HUES64 (cell line): Measurements from ENCODE around the gene ETV1.

Experiments used
- H3K27ac ChIP-seq: 2 replicates; pipeline ENCODE4 v1.7.0; 2013; ENCODE audit warnings: low read depth, low read length, inconsistent platforms
- H3K27me3 ChIP-seq: 2 replicates; pipeline ENCODE4 v1.6.1; 2013; ENCODE audit warnings: mild to moderate bottlenecking, low read length; ENCODE audit not compliant: insufficient read depth
- H3K36me3 ChIP-seq: 2 replicates; pipeline ENCODE4 v1.6.1; 2013; ENCODE audit warnings: mild to moderate bottlenecking, low read length; ENCODE audit not compliant: insufficient read depth
- H3K4me1 ChIP-seq: 2 replicates; pipeline ENCODE4 v1.6.1; 2013; ENCODE audit warnings: mild to moderate bottlenecking, low read length, moderate library complexity; ENCODE audit not compliant: insufficient read depth
- H3K4me3 ChIP-seq: 2 replicates; pipeline ENCODE4 v1.5.1; 2013; ENCODE audit warnings: mild to moderate bottlenecking, low read length, moderate library complexity
- H3K9ac ChIP-seq: 2 replicates; pipeline ENCODE4 v1.6.1; 2013; ENCODE audit warnings: mild to moderate bottlenecking, low read depth, low read length
- H3K9me3 ChIP-seq: 2 replicates; pipeline ENCODE4 v1.6.1; 2013; ENCODE audit warnings: low read depth, low read length; ENCODE audit not compliant: insufficient read depth
- WGBS: fragments of 150-250, 120-280 bp; methylation state at CpG from one replicate; pipeline ENCODE4 v1.1.7; 2013; ENCODE audit warnings: missing lambda C conversion rate; 5-methylcytosine and 5-hydroxymethylcytosine counted together

The ETV1 gene

DNA sequence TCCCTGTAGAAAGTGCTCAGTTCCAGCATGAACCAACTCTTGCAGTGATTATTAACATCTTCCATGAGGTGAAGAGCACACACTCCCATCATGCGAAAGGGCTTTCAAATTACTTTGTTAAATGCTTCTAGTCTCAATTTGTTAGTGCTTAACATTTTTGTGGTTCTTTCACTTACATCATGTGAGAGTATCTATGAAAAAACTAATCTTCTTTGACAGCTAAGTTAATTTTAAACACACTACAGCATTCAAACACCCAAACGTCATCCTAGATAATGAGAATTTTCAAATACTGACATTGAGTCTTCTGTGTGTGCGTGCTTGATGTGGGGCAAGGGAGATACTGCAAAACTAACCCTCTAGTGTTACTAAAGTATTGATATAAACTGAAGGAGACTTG lies 84.8 kb downstream of the ETV1 start:
- H3K9ac ChIP-seq, result no peak overlapping the region
- H3K4me3 ChIP-seq, result no peak overlapping the region
- WGBS, result 86% methylated on average over 2 of the region's 3 CpGs
- peaks cover 88% of the 10 kb centered on the region for H3K36me3 ChIP-seq
- no peaks in the 10 kb centered on the region for H3K9me3 ChIP-seq
- no peaks in the 10 kb centered on the region for H3K27me3 ChIP-seq
- H3K27ac ChIP-seq, result no peak overlapping the region
- H3K4me1 ChIP-seq, result peaks cover 20% of the 10 kb centered on the region

DNA sequence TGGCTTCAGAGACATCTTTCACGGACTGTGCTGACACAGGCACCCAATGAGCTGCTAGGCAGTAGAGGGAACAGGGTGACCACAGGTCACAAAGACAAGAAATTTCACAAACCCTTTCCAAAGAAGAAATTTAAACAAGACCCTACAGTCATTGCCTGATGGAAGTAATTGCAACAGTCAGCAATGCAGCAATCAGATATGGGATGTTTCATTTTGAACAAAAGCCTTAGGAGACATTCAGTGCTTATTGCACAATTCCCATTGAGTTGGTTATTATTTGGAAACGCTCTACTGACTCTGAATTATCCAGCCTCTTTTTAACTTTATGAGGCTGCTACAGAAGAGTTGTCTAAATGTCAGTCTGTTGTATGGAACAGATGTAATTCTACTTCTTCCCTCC lies 85.5 kb downstream of the ETV1 start:
- 96% methylated on average over 2 of the region's 2 CpGs for WGBS
- H3K27ac ChIP-seq, result no peak overlapping the region

DNA sequence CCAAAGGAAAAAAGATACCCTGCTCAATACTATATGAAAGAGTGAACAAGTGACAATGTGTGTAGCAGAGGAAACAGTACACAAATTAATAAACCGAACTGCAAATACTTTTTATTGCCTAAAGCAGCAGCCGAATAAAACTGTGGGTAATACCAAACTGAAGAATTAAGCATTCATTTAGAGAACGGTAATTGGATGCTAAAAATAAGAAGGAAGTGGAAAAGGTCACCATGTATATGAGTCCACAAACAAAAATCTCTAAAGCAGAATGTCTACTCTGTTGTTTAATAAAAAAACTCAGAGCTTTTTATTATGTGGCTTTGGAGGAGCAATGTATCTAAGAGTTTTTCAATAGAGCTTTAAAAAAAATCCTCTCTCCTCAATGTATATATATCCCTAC lies 87.9 kb downstream of the ETV1 start:
- WGBS, result 98% methylated on average over 3 of the region's 3 CpGs
- Histone ChIP-seq H3K36me3 (peaks cover 87% of the 10 kb centered on the region), H3K27ac (no peak overlapping the region), H3K9me3 (no peaks in the 10 kb centered on the region), H3K9ac (no peak overlapping the region), H3K4me1 (no peaks in the 10 kb centered on the region), H3K4me3 (no peak overlapping the region), H3K27me3 (no peaks in the 10 kb centered on the region)

More for the DNA sequence above, 85.5 kb downstream of the ETV1 start:
- H3K9me3 ChIP-seq, result no peaks in the 10 kb centered on the region
- no peaks in the 10 kb centered on the region for H3K27me3 ChIP-seq
- H3K36me3 ChIP-seq, result peaks cover 89% of the 10 kb centered on the region
- no peak overlapping the region for H3K4me3 ChIP-seq
- H3K4me1 ChIP-seq, result peaks cover 13% of the 10 kb centered on the region; the same call in 1 of the 2 replicates
- no peak overlapping the region for H3K9ac ChIP-seq

DNA sequence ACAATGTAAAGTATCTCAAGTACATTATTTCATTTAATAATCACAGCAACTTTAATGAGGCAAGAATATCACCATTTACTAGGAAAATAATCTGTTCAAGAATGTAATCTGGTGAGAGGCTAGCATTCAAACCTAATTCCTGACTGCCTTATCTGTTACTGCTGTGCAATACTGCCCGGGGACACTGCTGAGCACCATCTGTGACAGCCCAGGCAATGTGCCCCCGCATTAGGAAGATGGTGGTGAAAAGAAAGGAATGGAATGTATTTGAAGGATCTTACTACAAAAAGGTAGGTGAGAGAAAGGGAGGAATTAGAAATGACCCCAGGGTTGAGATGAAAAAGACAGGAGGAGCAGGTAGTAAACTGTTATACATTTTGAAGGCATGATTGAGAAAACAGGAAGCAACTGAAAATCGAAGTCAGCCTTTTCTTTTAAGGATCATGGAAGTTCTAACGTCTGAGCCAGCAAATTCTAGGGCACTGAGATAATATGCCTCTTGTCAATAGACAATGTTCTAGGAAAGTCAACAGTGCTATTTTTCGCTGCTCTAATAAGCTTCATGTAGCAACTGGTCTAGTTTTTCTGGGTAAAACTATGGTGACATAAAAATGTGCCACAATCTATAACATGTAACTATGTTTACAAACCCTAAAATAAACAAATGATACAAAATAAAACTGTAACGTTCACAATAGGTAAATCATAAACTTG lies 90.4 kb downstream of the ETV1 start:
- WGBS, result 88% methylated on average over 6 of the region's 6 CpGs
- Histone ChIP-seq H3K4me3 (no peak overlapping the region), H3K4me1 (no peaks in the 10 kb centered on the region), H3K27me3 (no peaks in the 10 kb centered on the region), H3K9me3 (no peaks in the 10 kb centered on the region), H3K36me3 (peaks cover 79% of the 10 kb centered on the region), H3K27ac (no peak overlapping the region), H3K9ac (no peak overlapping the region)

DNA sequence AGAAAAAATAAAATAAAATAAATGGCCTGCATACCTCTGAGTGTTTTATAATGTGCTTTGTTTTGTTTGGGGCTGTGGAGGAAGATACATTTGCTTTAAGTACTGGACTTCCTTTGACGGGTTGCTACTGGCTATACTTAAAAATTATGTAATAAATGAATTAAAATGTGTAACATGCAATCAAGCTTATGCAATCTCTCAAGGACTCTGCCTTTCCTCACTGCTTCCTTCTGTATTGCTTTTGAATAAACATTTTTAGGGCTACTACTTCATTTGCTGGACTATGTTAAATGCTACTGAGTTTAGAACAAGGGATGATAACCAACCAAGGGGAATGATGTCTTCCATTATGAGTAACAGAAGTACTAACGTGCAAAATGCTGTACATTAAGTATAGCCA lies 91.6 kb downstream of the ETV1 start:
- WGBS, result 100% methylated on average over 1 of the region's 2 CpGs

DNA sequence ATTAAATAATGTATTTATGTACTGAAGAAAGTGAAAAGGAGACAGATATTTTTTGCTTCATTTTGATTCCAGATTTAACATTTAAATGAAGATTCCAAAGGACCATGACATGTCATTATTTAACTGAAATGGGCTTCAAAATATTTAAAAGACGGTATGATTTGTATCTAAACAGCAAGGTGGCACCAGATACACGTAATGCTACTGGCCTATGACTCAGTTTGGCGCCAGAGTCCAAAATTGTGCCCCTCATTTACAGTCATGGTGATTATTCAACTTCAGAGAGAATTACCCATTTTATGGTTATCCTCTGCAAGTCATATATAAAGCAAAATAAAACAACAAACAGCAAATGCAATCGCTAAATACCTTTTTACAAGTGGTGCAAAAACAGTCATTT lies 94.5 kb downstream of the ETV1 start:
- no peaks in the 10 kb centered on the region for H3K4me1 ChIP-seq
- no peak overlapping the region for H3K9ac ChIP-seq
- H3K4me3 ChIP-seq, result no peak overlapping the region
- H3K9me3 ChIP-seq, result no peaks in the 10 kb centered on the region
- no peak overlapping the region for H3K27ac ChIP-seq
- H3K36me3 ChIP-seq, result peaks cover 54% of the 10 kb centered on the region
- no peaks in the 10 kb centered on the region for H3K27me3 ChIP-seq
- WGBS, result 95% methylated on average over 4 of the region's 4 CpGs

More for the DNA sequence above, 91.6 kb downstream of the ETV1 start:
- no peak overlapping the region for H3K4me3 ChIP-seq
- H3K27me3 ChIP-seq, result no peaks in the 10 kb centered on the region
- no peak overlapping the region for H3K9ac ChIP-seq
- H3K4me1 ChIP-seq, result no peaks in the 10 kb centered on the region
- no peak overlapping the region for H3K27ac ChIP-seq
- H3K9me3 ChIP-seq, result no peaks in the 10 kb centered on the region
- H3K36me3 ChIP-seq, result peaks cover 75% of the 10 kb centered on the region

DNA sequence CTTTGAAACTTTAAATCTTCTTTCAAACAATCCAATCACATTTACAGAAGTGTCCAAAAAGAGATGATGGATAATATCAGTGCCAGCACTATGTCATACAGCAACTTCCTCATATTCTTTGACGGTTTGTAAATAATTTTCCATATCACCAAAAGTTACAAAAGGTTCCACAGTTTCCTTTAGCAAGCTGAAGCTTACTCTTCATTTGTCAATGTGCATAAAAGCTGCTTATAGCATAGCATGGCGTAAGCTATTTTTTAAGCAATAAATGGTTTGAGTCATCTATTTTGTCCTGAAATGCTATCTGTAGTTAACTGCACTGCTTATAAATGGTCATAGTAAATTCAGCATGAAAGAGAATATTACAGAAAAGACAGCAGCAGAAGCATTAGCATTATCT lies 95.1 kb downstream of the ETV1 start:
- Histone ChIP-seq H3K4me1 (no peaks in the 10 kb centered on the region), H3K27ac (no peak overlapping the region), H3K27me3 (no peaks in the 10 kb centered on the region), H3K36me3 (peaks cover 48% of the 10 kb centered on the region), H3K9ac (no peak overlapping the region), H3K9me3 (no peaks in the 10 kb centered on the region), H3K4me3 (no peak overlapping the region)
- WGBS, result 95% methylated on average over 2 of the region's 2 CpGs

DNA sequence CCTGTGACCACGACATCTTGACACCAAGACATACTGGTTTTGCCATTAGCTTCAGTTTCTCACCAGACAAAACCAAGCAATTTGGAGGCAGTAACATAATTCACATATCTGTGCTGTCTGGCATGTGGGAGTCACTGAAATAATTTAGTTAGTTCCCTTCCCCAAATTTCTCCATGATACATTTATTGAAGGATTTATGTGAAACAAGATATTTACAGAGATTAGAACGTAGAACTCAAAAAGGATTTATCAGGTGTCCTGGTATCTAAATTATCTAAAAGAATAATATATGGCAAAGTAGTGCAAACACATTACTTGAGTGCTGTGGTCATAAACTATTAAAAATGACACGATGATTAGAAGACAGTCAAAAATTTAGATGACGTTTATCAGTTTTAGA lies 98.7 kb downstream of the ETV1 start:
- H3K4me3 ChIP-seq, result no peak overlapping the region
- peaks cover 20% of the 10 kb centered on the region for H3K36me3 ChIP-seq
- 94% methylated on average over 3 of the region's 4 CpGs for WGBS
- H3K9me3 ChIP-seq, result no peaks in the 10 kb centered on the region
- no peaks in the 10 kb centered on the region for H3K27me3 ChIP-seq
- no peak overlapping the region for H3K9ac ChIP-seq
- H3K27ac ChIP-seq, result no peak overlapping the region
- H3K4me1 ChIP-seq, result no peaks in the 10 kb centered on the region

DNA sequence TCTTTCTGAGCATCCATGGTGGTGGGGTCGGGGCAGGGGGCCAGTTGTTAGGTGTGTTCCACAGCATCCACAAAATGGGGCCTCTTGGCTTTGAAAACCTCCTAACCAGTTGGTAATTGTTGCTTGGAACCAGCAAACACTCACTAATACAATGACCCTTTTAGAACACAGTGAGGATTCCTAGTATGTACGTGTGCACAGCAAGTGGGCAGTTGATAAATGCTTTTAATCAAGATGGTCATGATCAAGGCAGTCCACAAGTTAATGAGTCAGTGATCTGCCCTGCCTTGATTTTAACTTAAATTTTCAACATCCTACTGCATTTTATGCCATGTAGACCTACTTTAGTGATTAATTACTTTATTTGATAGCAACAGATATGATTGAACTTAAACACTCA lies 103.1 kb downstream of the ETV1 start:
- Histone ChIP-seq H3K9ac (no peak overlapping the region), H3K4me1 (no peaks in the 10 kb centered on the region), H3K27ac (no peak overlapping the region), H3K27me3 (no peaks in the 10 kb centered on the region), H3K36me3 (no peaks in the 10 kb centered on the region; the same call in 1 of the 2 replicates), H3K9me3 (no peaks in the 10 kb centered on the region), H3K4me3 (no peak overlapping the region)
- 93% methylated on average over 2 of the region's 2 CpGs for WGBS

DNA sequence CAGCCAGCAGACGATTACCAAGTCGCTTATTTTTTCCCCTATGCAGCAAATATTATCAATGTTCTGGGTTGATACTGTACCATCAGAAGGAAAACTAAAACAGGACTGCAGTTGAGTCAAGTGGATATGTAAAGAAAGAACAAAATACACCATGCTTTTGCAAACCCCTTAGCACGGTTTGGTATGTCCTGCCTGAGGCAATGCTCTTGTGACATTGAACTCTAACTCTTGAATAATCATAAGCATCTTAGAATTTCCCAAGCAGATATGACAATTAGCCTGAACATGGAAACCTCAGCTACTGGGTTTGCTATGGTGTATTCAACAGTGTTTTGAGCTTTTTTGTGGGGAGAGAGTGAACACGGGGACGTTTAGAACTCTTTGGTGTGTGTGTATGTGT lies 107.4 kb downstream of the ETV1 start:
- Histone ChIP-seq H3K9ac (no peak overlapping the region), H3K27me3 (no peaks in the 10 kb centered on the region), H3K27ac (no peak overlapping the region), H3K4me1 (peaks cover 5% of the 10 kb centered on the region; the same call in 1 of the 2 replicates), H3K36me3 (no peaks in the 10 kb centered on the region), H3K9me3 (no peaks in the 10 kb centered on the region), H3K4me3 (no peak overlapping the region)
- 92% methylated on average over 5 of the region's 5 CpGs for WGBS

DNA sequence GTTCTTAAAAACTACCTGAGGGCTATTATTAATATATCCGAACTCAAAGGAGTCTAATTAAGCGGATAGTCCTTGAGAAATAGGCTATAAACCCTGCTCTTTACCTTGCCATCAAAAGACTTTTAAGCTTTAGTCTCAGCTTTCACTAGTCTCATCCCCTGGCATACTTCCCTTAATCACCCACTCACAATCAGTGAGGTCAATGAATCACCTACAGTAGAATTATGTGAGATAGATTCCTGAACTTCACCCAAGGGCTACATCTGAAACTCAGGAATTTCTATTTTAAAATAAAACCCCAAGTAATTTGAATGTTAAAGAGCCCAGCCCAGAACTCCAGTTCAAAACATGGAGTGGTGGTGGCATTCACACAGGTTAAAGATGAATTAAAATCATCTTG lies 108.7 kb downstream of the ETV1 start:
- Histone ChIP-seq H3K9ac (no peak overlapping the region), H3K36me3 (no peaks in the 10 kb centered on the region), H3K27me3 (no peaks in the 10 kb centered on the region), H3K4me1 (peaks cover 5% of the 10 kb centered on the region; the same call in 1 of the 2 replicates), H3K27ac (no peak overlapping the region), H3K9me3 (no peaks in the 10 kb centered on the region), H3K4me3 (no peak overlapping the region)
- WGBS, result 100% methylated on average over 2 of the region's 2 CpGs
